HG03139 (cell line): ENCODE results near the gene NOSTRIN.
"Not testable (repeated sequence)": the region's sequence is repeated elsewhere in the genome, so short reads cannot be mapped to it uniquely, and the experiment has no call there.

ENCODE experiments used
- ATAC-seq: cut with Tn5 transposase; IDR thresholded peaks from one replicate; pipeline ENCODE4 v1.9.1; 2021; ENCODE audit not compliant: unreplicated experiment

The NOSTRIN gene

GRCh38 chr2:168867164-168867563, 64.7 kb downstream of the NOSTRIN start:
- not testable (repeated sequence) for ATAC-seq

- not testable (repeated sequence) for ATAC-seq
Observed at GRCh38 chr2:168870369-168870768, 67.9 kb downstream of the NOSTRIN start.

GRCh38 chr2:168870824-168871223, 68.4 kb downstream of the NOSTRIN start:
- ATAC-seq, result not testable (repeated sequence)

- no peak for ATAC-seq
Observed at GRCh38 chr2:168874368-168875054, 72.1 kb downstream of the NOSTRIN start.

- ATAC-seq, result not testable (repeated sequence)
Observed at GRCh38 chr2:168882163-168882562, 79.7 kb downstream of the NOSTRIN start.

GRCh38 chr2:168884975-168885374, 82.5 kb downstream of the NOSTRIN start:
- ATAC-seq, result no peak

GRCh38 chr2:168889635-168890005, 87.2 kb downstream of the NOSTRIN start:
- ATAC-seq, result no peak

GRCh38 chr2:168890006-168890782, 87.8 kb downstream of the NOSTRIN start, which contains the start of gene SPC25:
TSS of gene SPC25 (minus strand) at chr2:168890430. CDS start at chr2:168889519, 911 bp downstream.
- ATAC-seq, result peak; percentile 100

GRCh38 chr2:168892327-168892726, 89.9 kb downstream of the NOSTRIN start:
- ATAC-seq, result no peak

- no peak for ATAC-seq
Observed at GRCh38 chr2:168894101-168894500, 91.7 kb downstream of the NOSTRIN start.

GRCh38 chr2:168894720-168895119, 92.3 kb downstream of the NOSTRIN start:
- no peak for ATAC-seq

- ATAC-seq, result no peak
Observed at GRCh38 chr2:168895771-168896170, 93.3 kb downstream of the NOSTRIN start.

GRCh38 chr2:168896783-168897182, 94.3 kb downstream of the NOSTRIN start:
- ATAC-seq, result no peak

- no peak for ATAC-seq
Observed at GRCh38 chr2:168897449-168897848, 95.0 kb downstream of the NOSTRIN start.

- no peak for ATAC-seq
Observed at GRCh38 chr2:168901003-168901402, 98.6 kb downstream of the NOSTRIN start, which contains the start of gene G6PC2. TSS of gene G6PC2 (plus strand) at chr2:168901291. CDS start at chr2:168901332, 41 bp downstream.

GRCh38 chr2:168903888-168904287, 101.5 kb downstream of the NOSTRIN start:
- no peak for ATAC-seq

GRCh38 chr2:168904358-168904757, 101.9 kb downstream of the NOSTRIN start:
- no peak for ATAC-seq

- ATAC-seq, result no peak
Observed at GRCh38 chr2:168907940-168908662, 105.7 kb downstream of the NOSTRIN start.

GRCh38 chr2:168910330-168910729, 107.9 kb downstream of the NOSTRIN start:
- no peak for ATAC-seq

GRCh38 chr2:168912466-168912865, 110.0 kb downstream of the NOSTRIN start:
- no peak for ATAC-seq

- ATAC-seq, result no peak
Observed at GRCh38 chr2:168912901-168913369, 110.5 kb downstream of the NOSTRIN start.
